SU-DHL-6 (cell line): ENCODE measurements around the gene PLSCR5.

Source experiments
- H2AFZ ChIP-seq: fragments of 200-600 bp; sonication (generic); 2 replicates; pipeline ENCODE4 v1.6.1; 2014; ENCODE audit warnings: low read depth, mild to moderate bottlenecking, moderate library complexity, mixed read lengths, antibody characterized with exemption, low read length; ENCODE audit not compliant: severe bottlenecking
- H3F3A ChIP-seq: fragments of 200-600 bp; shearing (Covaris generic); 2 replicates; pipeline ENCODE4 v1.6.0; 2016; ENCODE audit warnings: antibody characterized with exemption, mild to moderate bottlenecking; ENCODE audit not compliant: insufficient read depth
- H3K27ac ChIP-seq: fragments of 200-600 bp; sonication (generic); 2 replicates; pipeline ENCODE4 v1.5.1; 2016; ENCODE audit warnings: low read depth, mild to moderate bottlenecking, low read length, moderate library complexity, mixed read lengths
- H3K27me3 ChIP-seq: fragments of 200-600 bp; sonication (generic), shearing (Covaris generic); 2 replicates; pipeline ENCODE4 v1.6.0; 2014; ENCODE audit warnings: mild to moderate bottlenecking, low read length
- H3K36me3 ChIP-seq: fragments of 200-600 bp; sonication (generic); 2 replicates; pipeline ENCODE4 v1.6.1; 2014; ENCODE audit warnings: mild to moderate bottlenecking, low read length, mixed read lengths
- H3K4me2 ChIP-seq: fragments of 300-600, 200-600 bp; shearing (Covaris generic), sonication (generic); 2 replicates; pipeline ENCODE4 v1.6.0; 2014; ENCODE audit warnings: low read length, low read depth, mild to moderate bottlenecking; ENCODE audit not compliant: poor library complexity, severe bottlenecking
- H3K4me3 ChIP-seq: fragments of 200-600 bp; sonication (generic); 2 replicates; pipeline ENCODE4 v1.5.1; 2014; ENCODE audit warnings: antibody characterized with exemption, low read length, mild to moderate bottlenecking, mixed read lengths; ENCODE audit not compliant: insufficient read depth, poor library complexity, severe bottlenecking
- H3K79me2 ChIP-seq: fragments of 200-600 bp; sonication (generic); 2 replicates; pipeline ENCODE4 v1.6.1; 2014; ENCODE audit warnings: mild to moderate bottlenecking, low read length, moderate library complexity; ENCODE audit not compliant: insufficient read depth
- H3K9ac ChIP-seq: fragments of 200-600 bp; sonication (generic); 2 replicates; pipeline ENCODE4 v1.7.0; 2014; ENCODE audit warnings: mild to moderate bottlenecking, low read length
- H3K9me2 ChIP-seq: fragments of 200-600 bp; sonication (generic); replicated peaks from 2 replicates; pipeline ENCODE4 v1.6.1; 2014; ENCODE audit warnings: low read length; ENCODE audit not compliant: insufficient read depth
- H3K9me3 ChIP-seq: fragments of 200-600 bp; sonication (generic); 2 replicates; pipeline ENCODE4 v1.6.1; 2014; ENCODE audit warnings: low read length, mixed read lengths; ENCODE audit not compliant: insufficient read depth
- H4K20me1 ChIP-seq: fragments of 200-600 bp; sonication (generic); 2 replicates; pipeline ENCODE4 v1.6.1; 2014; ENCODE audit warnings: low read depth, mild to moderate bottlenecking, antibody characterized with exemption, low read length, moderate library complexity, mixed read lengths
- CTCF ChIP-seq: fragments of 200-600 bp; sonication (generic); IDR thresholded peaks from one replicate; pipeline ENCODE4 v1.5.1; 2017; ENCODE audit warnings: antibody characterized with exemption, mild to moderate bottlenecking, low read length, moderate library complexity; ENCODE audit not compliant: insufficient read depth, poor library complexity, severe bottlenecking
- EZH2phosphoT487 ChIP-seq: fragments of 200-600 bp; sonication (generic), shearing (Covaris generic); conservative IDR thresholded peaks from 2 replicates; pipeline ENCODE4 v1.6.1; 2018; ENCODE audit warnings: mild to moderate bottlenecking, antibody characterized with exemption, low read length, moderate library complexity, mixed read lengths

PLSCR5 gene, protein sequence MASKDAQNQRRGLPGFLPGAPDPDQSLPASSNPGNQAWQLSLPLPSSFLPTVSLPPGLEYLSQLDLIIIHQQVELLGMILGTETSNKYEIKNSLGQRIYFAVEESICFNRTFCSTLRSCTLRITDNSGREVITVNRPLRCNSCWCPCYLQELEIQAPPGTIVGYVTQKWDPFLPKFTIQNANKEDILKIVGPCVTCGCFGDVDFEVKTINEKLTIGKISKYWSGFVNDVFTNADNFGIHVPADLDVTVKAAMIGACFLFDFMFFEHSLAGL

DNA sequence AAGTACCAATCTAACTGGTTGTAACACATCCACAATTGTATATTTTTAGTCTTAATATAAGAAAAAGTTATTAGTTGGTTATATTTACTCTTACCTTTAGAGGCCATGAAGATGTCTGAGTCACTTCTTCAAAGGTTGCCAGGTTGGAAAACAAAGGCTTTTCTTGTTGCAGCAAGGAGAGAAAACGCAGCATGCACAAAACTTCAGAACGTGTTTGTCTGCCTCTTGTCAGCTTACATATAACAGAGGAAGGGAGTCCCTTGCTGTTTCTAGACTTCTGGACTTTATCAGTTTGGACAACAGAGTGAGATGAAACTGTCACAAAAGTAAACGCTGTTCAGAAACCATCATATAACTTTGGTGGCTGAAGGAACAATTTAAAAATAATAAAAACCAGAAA, at the start of gene PLSCR5:
Gene PLSCR5, minus strand, starts transcription at position 241 of the 400 bp plus-strand sequence. Its CDS starts 134 bp downstream, at position 107.
- Histone ChIP-seq H3K9me2 (no peaks in the 10 kb centered on the region), H3K9me3 (no peaks in the 10 kb centered on the region), H3K36me3 (no peaks in the 10 kb centered on the region), H2AFZ (no peak within 1 kb of the TSS), H4K20me1 (no peaks in the 10 kb centered on the region), H3K27ac (no peak within 1 kb of the TSS), H3K27me3 (no peaks in the 10 kb centered on the region), H3K9ac (no peak within 1 kb of the TSS), H3K79me2 (no peaks in the 10 kb centered on the region), H3K4me2 (no peak within 1 kb of the TSS), H3K4me3 (no peak within 1 kb of the TSS), H3F3A (no peaks in the 10 kb centered on the region)
- TF ChIP-seq EZH2phosphoT487 = no peak
- no peak for TF ChIP-seq CTCF

- no peaks in the 10 kb centered on the region for H3K9me2 ChIP-seq
- no peaks in the 10 kb centered on the region for H3K79me2 ChIP-seq
- no peaks in the 10 kb centered on the region for H4K20me1 ChIP-seq
- H3K27me3 ChIP-seq = no peaks in the 10 kb centered on the region
- H2AFZ ChIP-seq = no peak overlapping the region
- H3K4me2 ChIP-seq = no peak overlapping the region
- no peak for TF ChIP-seq CTCF
- TF ChIP-seq EZH2phosphoT487 = no peak
- no peak overlapping the region for H3K9ac ChIP-seq
- H3K36me3 ChIP-seq = no peaks in the 10 kb centered on the region
- H3F3A ChIP-seq = no peaks in the 10 kb centered on the region
- no peaks in the 10 kb centered on the region for H3K9me3 ChIP-seq
- no peak overlapping the region for H3K4me3 ChIP-seq
- no peak overlapping the region for H3K27ac ChIP-seq
Observed at GRCh38 chr3:146653978-146654377, 48.8 kb upstream of the PLSCR5 start.

GRCh38 chr3:146650691-146651442, 45.7 kb upstream of the PLSCR5 start:
- no peak overlapping the region for H3K4me3 ChIP-seq
- H3K9ac ChIP-seq = no peak overlapping the region
- no peaks in the 10 kb centered on the region for H3K9me3 ChIP-seq
- no peaks in the 10 kb centered on the region for H3K79me2 ChIP-seq
- no peak overlapping the region for H2AFZ ChIP-seq
- H3F3A ChIP-seq = no peaks in the 10 kb centered on the region
- no peaks in the 10 kb centered on the region for H3K9me2 ChIP-seq
- no peak overlapping the region for H3K4me2 ChIP-seq
- H4K20me1 ChIP-seq = no peaks in the 10 kb centered on the region
- no peaks in the 10 kb centered on the region for H3K27me3 ChIP-seq
- TF ChIP-seq EZH2phosphoT487 (no peak), CTCF (no peak)
- no peak overlapping the region for H3K27ac ChIP-seq
- no peaks in the 10 kb centered on the region for H3K36me3 ChIP-seq
